ENCODE results near the gene PRC1.

The PRC1 gene

GRCh38 chr15:90967206-90967605 is 27.1 kb downstream of the PRC1 start:
- peaks cover 85% of the 10 kb centered on the region for H3K36me3 ChIP-seq (ENCODE audit: control insufficient read depth, low read length)
- no peak overlapping the region for H3K4me2 ChIP-seq (ENCODE audit: low read length)
- no peaks in the 10 kb centered on the region for H3K27me3 ChIP-seq (ENCODE audit: control insufficient read depth, low read length)
- H3F3A ChIP-seq (ENCODE audit: control insufficient read depth, insufficient read depth) = peaks cover 39% of the 10 kb centered on the region
- peaks cover 22% of the 10 kb centered on the region for H3K79me2 ChIP-seq (ENCODE audit: control insufficient read depth, low read length)
- no peaks in the 10 kb centered on the region for H3K9me2 ChIP-seq (replicated peaks; ENCODE audit: control insufficient read depth, low read length)
- peaks cover 7% of the 10 kb centered on the region; the same call in 1 of the 2 replicates for H4K20me1 ChIP-seq (ENCODE audit: control insufficient read depth, insufficient read depth, low read depth, low read length)
- no peaks in the 10 kb centered on the region for H3K9me3 ChIP-seq (ENCODE audit: control insufficient read depth, insufficient read depth, low read length)
- TF ChIP-seq EZH2phosphoT487 (IDR thresholded peaks at IDR 0.05; ENCODE audit: borderline replicate concordance, low read length) = no peak
- TF ChIP-seq CTCF (IDR thresholded peaks at IDR 0.05; ENCODE audit: low read depth, low read length, poor library complexity, severe bottlenecking) = no peak
- no peak overlapping the region for H3K4me3 ChIP-seq (ENCODE audit: low read length)
- no peaks in the 10 kb centered on the region for H3K4me1 ChIP-seq (ENCODE audit: control insufficient read depth, low read length)
- H3K27ac ChIP-seq (ENCODE audit: low read depth, low read length) = no peak overlapping the region

- H3K36me3 ChIP-seq (ENCODE audit: control insufficient read depth, low read length) = peaks cover 92% of the 10 kb centered on the region
- H3K4me3 ChIP-seq (ENCODE audit: low read length) = no peak overlapping the region
These were observed 28.1 kb downstream of the PRC1 start for GRCh38 chr15:90966262-90966661.

GRCh38 chr15:90962021-90962420 is 32.3 kb downstream of the PRC1 start:
- no peak for TF ChIP-seq CTCF (IDR thresholded peaks at IDR 0.05; ENCODE audit: low read depth, low read length, poor library complexity, severe bottlenecking)
- TF ChIP-seq EZH2phosphoT487 (IDR thresholded peaks at IDR 0.05; ENCODE audit: borderline replicate concordance, low read length) = no peak
- peaks cover 30% of the 10 kb centered on the region for H3F3A ChIP-seq (ENCODE audit: control insufficient read depth, insufficient read depth)
- no peak overlapping the region for H3K27ac ChIP-seq (ENCODE audit: low read depth, low read length)
- H3K9me2 ChIP-seq (replicated peaks; ENCODE audit: control insufficient read depth, low read length) = no peaks in the 10 kb centered on the region
- peaks cover 7% of the 10 kb centered on the region; the same call in 1 of the 2 replicates for H4K20me1 ChIP-seq (ENCODE audit: control insufficient read depth, insufficient read depth, low read depth, low read length)
- H3K4me3 ChIP-seq (ENCODE audit: low read length) = no peak overlapping the region
- peaks cover 36% of the 10 kb centered on the region for H3K79me2 ChIP-seq (ENCODE audit: control insufficient read depth, low read length)
- peaks cover 3% of the 10 kb centered on the region for H3K4me1 ChIP-seq (ENCODE audit: control insufficient read depth, low read length)
- no peaks in the 10 kb centered on the region for H3K9me3 ChIP-seq (ENCODE audit: control insufficient read depth, insufficient read depth, low read length)
- peaks cover 88% of the 10 kb centered on the region for H3K36me3 ChIP-seq (ENCODE audit: control insufficient read depth, low read length)
- no peaks in the 10 kb centered on the region for H3K27me3 ChIP-seq (ENCODE audit: control insufficient read depth, low read length)
- H3K4me2 ChIP-seq (ENCODE audit: low read length) = no peak overlapping the region

More at GRCh38 chr15:90966262-90966661, 28.1 kb downstream of the PRC1 start:
- Histone ChIP-seq H3K27ac (ENCODE audit: low read depth, low read length) (no peak overlapping the region), H3K4me1 (ENCODE audit: control insufficient read depth, low read length) (no peaks in the 10 kb centered on the region), H4K20me1 (ENCODE audit: control insufficient read depth, insufficient read depth, low read depth, low read length) (peaks cover 7% of the 10 kb centered on the region; the same call in 1 of the 2 replicates), H3K27me3 (ENCODE audit: control insufficient read depth, low read length) (no peaks in the 10 kb centered on the region), H3K9me3 (ENCODE audit: control insufficient read depth, insufficient read depth, low read length) (no peaks in the 10 kb centered on the region), H3K4me2 (ENCODE audit: low read length) (no peak overlapping the region), H3F3A (ENCODE audit: control insufficient read depth, insufficient read depth) (peaks cover 41% of the 10 kb centered on the region), H3K79me2 (ENCODE audit: control insufficient read depth, low read length) (peaks cover 24% of the 10 kb centered on the region), H3K9me2 (replicated peaks; ENCODE audit: control insufficient read depth, low read length) (no peaks in the 10 kb centered on the region)
- TF ChIP-seq CTCF (IDR thresholded peaks at IDR 0.05; ENCODE audit: low read depth, low read length, poor library complexity, severe bottlenecking) (no peak), EZH2phosphoT487 (IDR thresholded peaks at IDR 0.05; ENCODE audit: borderline replicate concordance, low read length) (no peak)
